GM18861 (cell line): Measurements from ENCODE around the gene DIPK1A.
A peak's percentile ranks its signal among the peaks of the same experiment; 100 is the strongest.

Source experiments
- ATAC-seq: cut with Tn5 transposase; IDR thresholded peaks from one replicate; pipeline ENCODE4 v1.9.1; 2021; ENCODE audit not compliant: unreplicated experiment

The DIPK1A gene

DNA sequence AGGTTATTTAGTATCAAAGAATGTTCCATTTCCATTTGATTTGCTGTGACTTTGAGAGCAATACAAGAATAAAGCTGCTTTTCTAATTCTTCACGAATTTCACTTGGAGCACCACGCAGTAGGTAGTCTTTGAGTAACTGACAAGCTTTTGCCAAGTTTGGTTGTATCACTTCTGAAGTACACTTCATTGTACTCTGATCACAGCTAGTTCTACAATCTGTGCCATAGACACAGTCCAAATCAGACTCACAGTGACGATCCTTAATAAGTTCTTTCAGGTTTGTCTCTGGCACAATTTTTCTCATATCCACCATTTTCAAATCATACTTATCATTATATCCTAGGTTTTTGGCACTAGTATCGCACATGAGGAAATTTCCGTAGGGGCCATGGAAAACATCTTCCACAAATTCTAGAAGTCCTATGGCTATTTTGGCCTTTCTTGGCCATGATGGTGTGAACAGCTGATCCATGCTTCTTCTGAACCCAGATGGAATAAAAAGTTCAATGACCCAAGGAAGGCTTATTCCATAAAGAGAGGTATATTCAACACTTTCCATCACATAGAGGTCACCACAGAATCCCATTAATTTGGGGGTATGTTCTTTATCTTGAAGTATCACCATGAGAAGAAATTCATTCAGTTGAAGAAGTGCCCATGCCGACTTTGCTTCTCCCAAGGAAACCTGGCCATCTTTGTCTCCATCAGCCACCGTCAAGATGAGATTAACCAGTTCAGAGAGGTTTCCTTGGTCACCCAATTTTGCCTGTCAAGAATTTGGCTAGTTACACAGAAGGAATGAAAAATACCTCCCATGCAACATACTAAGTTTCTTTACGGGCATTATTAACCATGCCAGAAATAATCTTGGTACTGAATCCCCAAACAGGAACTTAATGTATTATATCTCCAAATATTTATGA is 117.6 kb downstream of the DIPK1A start:
- ATAC-seq, result no peak

DNA sequence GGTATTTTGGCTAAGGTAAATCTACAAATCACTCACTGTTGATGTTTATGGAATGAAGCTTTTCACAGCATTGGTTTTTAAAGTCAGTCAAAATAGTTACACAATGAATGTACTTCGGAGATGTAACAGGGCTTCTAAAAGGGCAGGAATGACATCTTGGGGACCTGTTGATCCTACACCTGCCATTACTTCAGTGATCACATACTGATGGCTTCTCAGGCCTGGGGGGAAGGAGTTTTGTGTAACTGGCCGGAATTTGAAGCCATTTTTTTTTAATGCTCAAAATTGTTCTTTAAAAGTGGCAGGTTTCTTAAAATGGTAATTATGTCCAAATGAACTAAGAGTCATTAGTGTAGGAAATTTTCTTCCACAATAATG is 118.2 kb downstream of the DIPK1A start:
- no peak for ATAC-seq

DNA sequence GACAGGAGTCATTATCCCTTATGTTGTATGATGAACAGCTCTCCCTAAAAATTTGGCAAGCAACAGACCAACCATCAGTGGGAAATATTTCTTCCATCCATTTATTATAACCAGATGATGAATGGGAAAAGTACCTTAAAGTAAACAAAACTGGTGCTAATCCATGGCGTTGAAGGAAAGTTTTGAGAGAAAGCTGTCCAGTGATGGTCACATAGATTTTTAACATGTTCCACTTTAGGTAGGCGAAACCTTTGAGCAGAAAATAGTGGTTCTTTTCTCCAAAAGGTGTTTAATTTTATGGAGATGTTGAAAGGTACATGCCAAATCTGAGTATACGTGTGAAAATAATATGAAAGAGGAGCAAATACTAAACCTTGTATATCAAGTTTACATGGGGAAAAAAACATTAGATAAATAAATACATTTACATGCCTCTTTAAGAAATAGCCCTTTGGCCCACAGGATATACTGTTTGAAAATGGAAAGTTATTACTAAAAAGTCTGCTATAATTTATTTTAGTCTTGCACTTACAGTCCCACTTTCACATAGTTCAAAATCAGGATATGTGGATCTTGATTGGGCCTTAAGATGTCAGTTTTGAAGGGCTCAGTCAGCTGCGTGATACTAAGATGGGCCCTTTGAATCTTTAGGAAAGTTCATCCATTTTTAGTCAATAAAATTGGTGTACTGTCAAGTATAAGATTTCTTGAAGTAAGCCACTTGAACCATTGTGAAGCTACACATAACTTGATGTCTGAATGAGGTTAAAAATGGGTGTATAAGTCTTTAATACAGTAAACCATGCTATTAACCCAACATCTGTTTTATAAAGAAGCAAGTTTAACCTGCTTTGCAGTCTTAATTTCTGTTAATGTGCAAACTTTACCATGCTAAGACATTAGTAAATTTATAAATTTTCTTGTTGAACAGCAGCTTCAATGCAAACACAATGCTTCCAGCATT is 118.9 kb downstream of the DIPK1A start:
- no peak for ATAC-seq

DNA sequence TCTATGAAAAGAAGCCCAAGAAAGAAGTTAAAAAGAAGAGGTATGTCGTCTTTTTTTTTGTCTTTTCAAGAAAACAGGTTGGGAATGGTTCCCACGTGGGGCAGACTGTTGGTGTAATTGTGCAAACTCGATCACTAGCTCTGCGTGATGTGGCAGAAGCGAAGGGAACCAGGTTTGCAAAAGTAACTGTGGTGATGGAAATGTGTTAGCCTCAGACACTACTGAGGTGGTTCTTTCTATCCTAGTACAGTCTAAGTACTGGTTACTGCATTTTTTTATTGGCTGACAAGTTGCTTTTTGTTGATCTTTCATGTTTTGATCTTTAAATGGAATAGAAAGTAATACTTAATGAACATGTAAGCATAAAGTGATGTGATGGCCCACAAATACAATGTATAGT is 120.7 kb downstream of the DIPK1A start:
- no peak for ATAC-seq

DNA sequence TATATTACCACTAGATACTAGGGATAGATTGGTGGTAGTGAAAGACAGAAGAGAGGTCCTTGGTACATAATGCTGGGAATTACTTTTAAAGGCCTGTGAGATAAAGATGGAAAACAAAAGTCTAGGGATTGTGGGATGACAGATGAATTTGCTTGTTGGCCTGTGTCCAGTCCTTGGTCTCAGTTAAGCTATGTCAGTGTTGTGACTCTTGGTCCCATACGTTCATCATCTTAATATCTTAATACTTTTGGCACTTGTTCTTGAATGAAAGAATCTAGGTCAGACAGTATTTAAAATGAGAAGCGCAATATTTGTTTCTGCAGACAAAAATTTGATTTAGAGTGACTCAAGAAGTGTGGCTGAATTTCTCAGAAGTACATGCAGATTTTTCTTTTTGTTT is 121.8 kb downstream of the DIPK1A start:
- ATAC-seq, result no peak

DNA sequence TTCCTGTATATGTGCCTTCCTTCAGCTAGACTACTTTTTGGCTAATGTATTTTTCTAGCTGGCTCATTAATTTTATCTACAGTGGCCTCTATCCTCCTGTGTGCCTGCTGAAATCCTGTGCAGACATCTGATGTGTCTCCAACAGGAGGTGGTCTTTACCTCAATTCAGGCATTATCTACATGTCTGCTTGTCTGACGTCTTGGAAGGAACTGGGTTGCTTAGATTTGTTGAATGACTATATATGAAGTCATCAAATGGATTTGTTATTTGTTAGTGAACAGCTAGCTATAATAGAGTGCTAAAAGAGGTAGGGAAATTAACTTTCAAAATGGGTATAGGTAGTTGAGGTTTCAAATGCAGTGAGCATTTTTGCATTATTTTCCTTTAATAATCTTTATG is 122.7 kb downstream of the DIPK1A start:
- ATAC-seq, result no peak

DNA sequence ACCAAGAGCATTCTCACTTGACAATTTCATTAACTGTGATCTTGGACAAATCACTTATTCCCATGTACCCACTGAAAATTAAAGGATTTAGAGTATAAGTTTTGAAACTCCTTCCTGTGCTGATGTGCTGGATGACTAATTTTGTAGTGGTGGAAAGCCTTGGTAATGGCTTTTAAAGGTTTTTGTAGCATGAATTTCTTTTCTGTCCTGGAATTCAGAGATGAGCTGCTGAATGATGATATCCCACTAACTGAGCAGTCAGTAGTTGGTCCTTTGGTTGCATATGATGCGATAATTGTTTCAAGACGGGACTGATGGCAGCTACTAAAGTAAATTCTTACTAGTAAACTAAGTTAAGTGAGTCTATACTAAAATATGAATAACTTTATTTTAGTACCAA is 124.2 kb downstream of the DIPK1A start:
- no peak for ATAC-seq

DNA sequence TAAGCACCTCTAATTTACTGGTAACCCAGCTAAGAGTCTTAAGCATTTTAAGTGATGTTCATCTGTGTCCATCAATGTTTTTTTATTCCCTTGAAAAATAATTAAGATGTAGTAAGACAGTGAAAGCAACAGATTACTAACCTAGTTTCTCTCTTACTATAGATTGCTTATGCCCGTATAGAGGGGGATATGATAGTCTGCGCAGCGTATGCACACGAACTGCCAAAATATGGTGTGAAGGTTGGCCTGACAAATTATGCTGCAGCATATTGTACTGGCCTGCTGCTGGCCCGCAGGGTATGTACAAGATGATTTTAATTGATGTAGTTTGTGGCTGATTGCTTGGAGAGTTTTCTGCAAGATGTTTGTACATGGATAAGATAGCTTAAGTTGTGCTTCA is 126.6 kb downstream of the DIPK1A start:
- ATAC-seq, result no peak

DNA sequence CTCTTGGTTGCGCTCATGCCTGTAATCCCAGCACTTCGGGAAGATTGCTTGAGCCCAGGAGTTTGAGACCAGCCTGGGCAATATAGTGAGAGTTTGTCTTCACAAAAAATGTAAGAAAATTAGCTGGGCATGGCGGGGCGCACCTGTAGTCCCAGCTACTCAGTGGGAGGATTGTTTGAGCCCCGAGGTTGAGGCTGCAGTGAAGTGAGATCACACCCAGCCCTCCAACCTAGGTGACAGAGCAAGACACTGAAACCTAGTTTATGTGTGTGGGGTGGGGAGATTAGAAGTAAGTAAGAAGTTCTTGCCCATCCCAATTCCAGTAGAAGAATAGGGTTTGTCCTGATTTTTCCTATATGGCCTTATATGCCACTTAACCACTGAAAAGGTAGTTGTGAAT is 127.4 kb downstream of the DIPK1A start:
- ATAC-seq, result no peak

DNA sequence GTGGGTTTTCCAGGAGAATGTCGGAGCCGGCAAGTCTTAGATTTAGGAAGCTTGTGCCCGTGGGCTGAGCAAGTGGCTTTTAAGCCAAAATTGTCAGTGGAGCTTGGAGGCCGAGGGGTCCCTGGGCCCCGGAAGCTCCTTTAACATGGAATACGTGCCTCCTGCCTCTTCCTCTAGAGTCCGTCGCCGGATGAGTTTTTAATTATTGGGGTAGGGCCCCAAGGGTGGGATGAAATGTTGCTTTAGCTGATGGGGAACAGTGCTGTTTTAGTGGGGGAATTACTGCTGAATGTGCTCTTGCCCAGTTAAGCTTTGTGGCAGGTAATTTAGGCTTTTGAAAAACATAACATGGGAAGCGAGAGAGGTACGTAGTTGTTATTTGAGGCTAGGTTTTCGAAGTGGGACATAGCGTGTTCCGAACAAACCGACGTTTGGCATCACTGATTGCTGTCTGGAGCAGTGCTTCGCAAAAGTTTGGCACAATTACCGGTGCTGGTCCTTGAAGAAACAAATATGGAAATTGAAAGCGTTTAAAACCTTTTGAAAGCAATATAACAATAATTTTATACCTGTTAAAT is 128.6 kb downstream of the DIPK1A start:
- no peak for ATAC-seq

DNA sequence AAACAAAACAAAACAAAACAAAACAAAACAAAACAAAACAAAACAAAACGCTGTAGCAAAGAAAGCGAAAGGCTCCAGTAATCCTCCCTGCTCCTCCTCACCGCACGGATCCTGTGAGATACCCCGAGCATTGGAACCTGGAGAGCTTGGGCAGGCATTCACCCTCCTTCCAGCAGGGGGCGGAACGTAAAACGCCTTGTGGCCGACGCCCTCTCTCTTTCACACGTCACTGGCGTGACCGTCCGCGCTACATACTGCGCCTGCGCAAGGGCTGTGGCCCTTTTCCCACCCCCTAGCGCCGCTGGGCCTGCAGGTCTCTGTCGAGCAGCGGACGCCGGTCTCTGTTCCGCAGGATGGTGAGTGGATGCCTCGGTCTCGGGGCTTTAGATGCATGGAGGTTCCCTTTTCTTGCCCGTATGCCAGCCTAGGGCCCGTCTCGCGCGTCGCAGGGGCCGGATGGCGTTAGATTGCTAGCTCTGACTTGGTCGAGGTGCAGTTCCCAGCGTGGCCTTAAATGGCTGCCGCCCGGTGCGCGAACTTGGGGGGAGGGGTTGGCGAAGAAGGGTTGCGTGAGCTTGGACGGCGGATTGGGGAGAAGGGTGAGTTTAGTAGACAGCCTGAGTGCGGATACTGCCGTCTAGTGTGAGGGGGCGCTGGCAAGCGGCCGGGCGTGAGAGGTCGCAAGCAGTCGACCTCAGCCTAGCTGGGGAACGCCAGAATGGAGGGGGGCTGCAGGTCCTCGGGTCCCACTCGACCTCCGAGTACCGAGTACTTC is 129.3 kb downstream of the DIPK1A start, which contains the start of gene RPL5:
RPL5 (plus strand) TSS at position 279 of the 775 bp plus-strand sequence; CDS start at position 354, 75 bp downstream.
- ATAC-seq, result peak; percentile 94

DNA sequence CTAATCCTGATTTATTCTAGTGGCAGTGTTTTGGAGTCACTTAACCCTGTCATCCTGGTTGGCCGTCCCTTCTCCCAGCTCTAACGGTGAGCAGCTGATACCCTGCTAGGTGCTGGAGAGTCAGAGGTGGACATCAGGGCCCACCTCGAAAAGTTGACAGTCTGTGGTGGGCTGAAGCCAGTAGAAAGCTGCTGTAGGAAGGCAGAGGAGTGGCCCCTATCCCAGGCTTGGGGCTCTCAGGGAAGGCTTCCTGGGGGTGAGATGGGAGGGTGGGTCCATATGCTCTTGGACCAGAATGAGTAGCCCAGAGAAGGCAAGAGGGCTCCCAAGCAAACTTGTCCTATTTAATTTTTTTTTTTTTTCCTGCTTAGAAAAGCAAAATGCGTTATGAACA is 129.9 kb downstream of the DIPK1A start:
- ATAC-seq, result no peak

DNA sequence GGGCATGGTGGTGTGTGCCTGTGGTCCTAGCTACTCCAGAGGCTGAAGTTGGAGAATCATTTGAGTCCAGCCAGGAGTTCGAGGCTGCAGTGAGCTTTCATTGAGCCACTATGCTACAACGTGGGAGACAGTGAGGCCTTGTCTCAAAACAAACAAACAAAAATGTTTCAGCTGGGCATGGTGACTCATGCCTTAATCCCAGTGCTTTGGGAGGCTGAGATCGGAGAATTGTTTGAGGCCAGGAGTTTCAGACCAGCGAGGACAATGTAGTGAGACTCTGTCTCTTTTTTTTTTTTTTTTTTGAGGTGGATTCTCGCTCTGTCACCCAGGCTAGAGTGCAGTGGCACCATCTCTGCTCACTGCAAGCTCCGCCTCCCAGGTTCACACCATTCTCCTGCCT is 134.5 kb downstream of the DIPK1A start:
- ATAC-seq, result no peak

DNA sequence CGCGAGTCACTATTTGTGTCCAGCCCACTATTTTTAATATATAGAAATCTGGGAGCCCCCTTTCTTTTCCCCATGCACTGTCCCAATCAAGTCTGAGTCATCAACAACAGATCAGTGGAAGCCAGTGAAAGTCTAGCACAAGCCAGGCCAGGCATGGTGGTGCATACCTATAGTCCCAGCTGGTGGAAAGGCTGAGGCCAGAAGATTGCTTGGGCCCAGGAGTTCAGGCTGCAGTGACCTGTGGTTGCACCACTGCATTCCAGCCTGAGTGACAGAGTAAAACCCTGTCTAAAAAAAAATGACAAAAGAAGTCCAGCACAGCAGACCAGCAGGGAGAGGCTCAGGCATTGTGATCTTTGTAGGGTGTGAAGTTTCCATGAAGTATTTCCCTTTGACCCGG is 138.4 kb downstream of the DIPK1A start:
- ATAC-seq, result no peak

DNA sequence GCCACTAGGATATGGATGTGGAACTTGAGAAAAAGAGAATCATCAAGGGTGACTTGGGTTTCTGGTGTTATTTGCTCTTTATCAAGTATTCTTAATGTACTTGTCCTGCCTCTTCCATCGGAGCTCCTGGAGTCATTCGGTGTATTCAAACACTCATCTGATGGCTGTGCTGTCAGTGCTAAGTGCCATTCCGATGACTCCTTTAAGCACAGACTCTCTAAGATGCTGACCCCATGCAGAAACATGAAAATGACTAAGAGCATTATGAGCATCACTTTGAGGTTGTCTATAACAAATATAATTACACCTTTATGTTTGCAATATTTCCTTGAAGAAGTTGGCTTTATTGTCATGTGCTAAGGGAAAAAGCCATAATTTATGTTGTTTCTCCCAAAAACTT is 140.7 kb downstream of the DIPK1A start:
- ATAC-seq, result no peak

DNA sequence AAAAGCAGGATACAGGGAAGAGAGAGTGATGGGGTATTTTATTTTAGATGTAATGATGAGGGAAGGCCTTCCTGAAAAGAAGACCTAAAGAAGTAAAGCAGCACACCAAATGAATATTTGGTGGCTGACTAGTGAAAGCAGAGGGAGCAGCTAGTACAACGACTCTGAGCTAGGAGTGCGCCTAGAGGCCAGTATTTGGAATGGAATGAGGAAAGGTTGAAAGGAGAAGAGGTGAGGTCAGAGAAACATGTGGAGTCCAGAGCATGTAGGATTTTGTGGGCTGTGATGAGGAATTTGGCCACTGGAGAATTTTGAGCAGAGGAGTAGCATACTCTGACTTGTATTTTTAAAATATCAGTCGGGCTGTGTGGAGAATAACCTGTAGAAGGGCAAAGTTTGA is 141.2 kb downstream of the DIPK1A start:
- no peak for ATAC-seq

DNA sequence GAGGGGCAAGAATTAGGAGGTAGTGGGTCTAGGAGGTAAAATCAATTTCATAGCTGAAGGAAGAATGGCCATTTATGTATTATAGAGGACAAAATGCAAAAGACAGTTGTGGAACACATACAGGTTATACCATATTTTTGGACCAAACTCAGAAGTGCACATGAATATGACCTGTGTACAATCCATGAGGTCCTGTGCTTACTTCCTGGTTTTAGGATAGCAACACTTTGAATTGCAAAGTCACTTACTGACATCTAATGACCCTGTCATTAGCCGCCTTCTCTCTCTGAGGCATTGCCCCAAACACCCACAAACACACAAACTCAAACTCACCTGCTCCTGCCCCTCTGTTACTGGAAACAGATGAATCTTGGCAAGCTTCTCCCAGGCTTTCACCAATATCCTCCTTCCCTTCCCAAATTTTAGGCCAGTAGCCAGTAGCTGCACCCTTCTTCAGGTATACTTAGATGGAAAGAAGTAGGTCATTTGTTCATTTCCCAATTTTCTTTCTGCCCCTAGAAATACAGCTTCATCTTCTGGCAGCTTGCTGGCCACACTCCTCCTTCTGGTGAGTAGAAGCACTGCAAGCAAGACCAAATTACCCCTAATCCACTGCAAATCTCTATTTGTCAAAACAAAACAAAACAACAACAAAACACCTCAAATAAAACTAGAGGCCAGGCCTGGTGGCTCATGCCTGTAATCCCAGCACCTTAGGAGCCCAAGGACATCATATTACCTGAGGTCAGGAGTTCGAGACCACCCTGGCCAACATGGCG is 143.1 kb downstream of the DIPK1A start:
- no peak for ATAC-seq

DNA sequence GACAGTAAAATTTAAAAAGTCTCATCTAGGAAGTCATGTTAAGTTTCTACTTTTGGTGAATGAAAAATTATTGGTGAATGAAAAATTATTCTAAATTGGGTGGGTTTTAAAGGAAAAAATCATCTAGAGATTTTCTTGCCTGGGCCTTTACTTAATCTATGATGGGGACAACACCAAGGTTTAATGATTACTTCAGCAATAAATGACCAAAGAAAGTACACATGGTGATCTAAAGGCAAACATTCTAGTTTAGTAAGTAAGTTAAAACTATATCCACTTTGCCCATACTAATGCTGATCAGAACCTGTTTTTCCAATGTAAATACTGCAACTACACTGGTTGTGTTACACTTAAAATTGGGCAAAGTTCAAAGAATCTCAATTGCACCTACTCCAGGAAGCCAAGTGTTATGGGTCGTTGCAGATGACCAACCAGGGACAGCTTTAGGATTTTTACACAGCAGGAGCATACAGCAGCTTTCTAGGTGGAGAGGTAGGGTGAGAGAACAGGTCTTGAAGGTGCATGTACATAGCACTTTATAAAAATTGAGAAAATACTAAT is 144.0 kb downstream of the DIPK1A start:
- ATAC-seq, result no peak

DNA sequence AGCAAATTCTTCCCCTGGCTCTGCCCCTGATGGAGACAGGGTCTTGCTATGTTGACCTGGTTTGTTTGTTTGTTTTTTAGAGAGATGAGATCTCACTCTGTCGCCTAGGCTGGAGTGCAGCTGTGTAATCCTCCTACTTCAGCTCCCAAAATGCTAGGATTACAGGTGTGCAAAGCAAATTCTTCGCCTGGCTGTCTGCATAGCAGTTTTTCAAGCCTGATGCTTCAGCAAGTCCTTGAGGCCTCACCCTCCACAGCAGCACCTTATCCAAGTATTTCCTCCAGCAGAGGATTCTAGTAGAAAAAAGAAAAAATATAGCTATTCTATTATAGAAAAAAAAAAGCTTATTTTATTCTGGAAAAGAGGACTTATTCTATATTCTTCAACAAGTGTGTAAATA is 144.5 kb downstream of the DIPK1A start:
- no peak for ATAC-seq

DNA sequence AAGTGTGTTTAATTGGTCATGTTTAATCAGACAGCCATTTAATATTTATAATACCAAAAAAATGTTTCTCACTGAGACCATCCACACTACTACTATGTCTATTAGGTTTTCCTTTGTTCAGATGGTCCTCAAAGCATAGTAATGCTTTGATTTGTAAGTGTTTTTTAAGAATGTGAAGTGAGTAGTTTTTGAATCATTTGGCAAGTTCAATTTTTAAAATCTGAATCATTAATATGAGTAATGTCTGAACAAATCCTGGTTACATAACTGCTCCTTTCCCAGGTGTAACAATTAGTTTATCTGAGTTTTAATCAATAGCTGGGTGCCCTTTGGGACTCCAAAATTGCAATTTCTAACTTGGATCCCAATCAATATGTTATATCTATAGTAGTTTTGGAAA is 152.9 kb downstream of the DIPK1A start:
- ATAC-seq, result no peak
